Neural cell (in vitro differentiated cells): Measurements from ENCODE around the gene MTPN.

ENCODE experiments used
- CTCF ChIP-seq: fragments of 450-650 bp; IDR thresholded peaks from 2 replicates; pipeline ENCODE4 v1.5.1; 2014; ENCODE audit warnings: antibody characterized with exemption, mild to moderate bottlenecking, moderate library complexity; ENCODE audit not compliant: poor library complexity, severe bottlenecking
- EP300 ChIP-seq: fragments of 450-650 bp; conservative IDR thresholded peaks from 2 replicates; pipeline ENCODE4 v1.6.1; 2014; ENCODE audit warnings: antibody characterized with exemption, mild to moderate bottlenecking, moderate library complexity; ENCODE audit not compliant: poor library complexity, severe bottlenecking
- EZH2 ChIP-seq: fragments of 200-600, 300-800 bp; shearing (Covaris generic), sonication (generic); IDR thresholded peaks from 2 replicates; pipeline ENCODE4 v1.6.1; 2014; ENCODE audit warnings: antibody characterized with exemption, low read length, borderline replicate concordance, mild to moderate bottlenecking; ENCODE audit not compliant: insufficient read depth, poor library complexity, severe bottlenecking
- MXI1 ChIP-seq: fragments of 450-650 bp; conservative IDR thresholded peaks from 2 replicates; pipeline ENCODE4 v1.6.1; 2014; ENCODE audit warnings: antibody characterized with exemption, mild to moderate bottlenecking; ENCODE audit not compliant: poor library complexity, severe bottlenecking
- POLR2AphosphoS5 ChIP-seq: IDR thresholded peaks from 2 replicates; pipeline ENCODE4 v1.6.1; 2012
- REST ChIP-seq: IDR thresholded peaks from 2 replicates; pipeline ENCODE4 v1.6.1; 2012; ENCODE audit warnings: borderline replicate concordance
- SMC3 ChIP-seq: fragments of 450-650 bp; conservative IDR thresholded peaks from 2 replicates; pipeline ENCODE4 v1.6.1; 2014; ENCODE audit warnings: antibody characterized with exemption, mild to moderate bottlenecking, moderate library complexity; ENCODE audit not compliant: poor library complexity
- TAF1 ChIP-seq: IDR thresholded peaks from 2 replicates; pipeline ENCODE4 v1.6.1; 2012; ENCODE audit warnings: low read depth

- TF ChIP-seq EZH2, result no peak
- TF ChIP-seq CTCF, result no peak
- TF ChIP-seq SMC3, result no peak
- no peak for TF ChIP-seq POLR2AphosphoS5
- no peak for TF ChIP-seq REST
- TF ChIP-seq TAF1, result no peak
- TF ChIP-seq MXI1, result no peak
- TF ChIP-seq EP300, result no peak
Observed at GRCh38 chr7:135981958-135982646, 4.9 kb upstream of the MTPN start.
